GM21717 (cell line): ENCODE measurements around the gene LCN15.
"Not testable (repeated sequence)": the region's sequence is repeated elsewhere in the genome, so short reads cannot be mapped to it uniquely, and the experiment has no call there.

Experiments used
- ATAC-seq: cut with Tn5 transposase; IDR thresholded peaks from one replicate; pipeline ENCODE4 v1.9.1; 2021; ENCODE audit warnings: mild to moderate bottlenecking, moderate library complexity; ENCODE audit not compliant: unreplicated experiment

LCN15 gene

GRCh38 chr9:136775191-136775590 is 10.9 kb upstream of the LCN15 start:
- no peak for ATAC-seq

GRCh38 chr9:136774416-136775045 is 10.2 kb upstream of the LCN15 start:
- ATAC-seq: no peak

- no peak for ATAC-seq
These were observed 9.2 kb upstream of the LCN15 start for GRCh38 chr9:136773386-136774044.

GRCh38 chr9:136771907-136772415 is 7.6 kb upstream of the LCN15 start:
- ATAC-seq: no peak

GRCh38 chr9:136769710-136770191 is 5.4 kb upstream of the LCN15 start:
- no peak for ATAC-seq

GRCh38 chr9:136766410-136767120 is 2.2 kb upstream of the LCN15 start:
- ATAC-seq: not testable (repeated sequence)

- ATAC-seq: peak; percentile 58
These were observed 1.6 kb upstream of the LCN15 start for GRCh38 chr9:136765745-136766409.

- no peak for ATAC-seq
These were observed 723 bp upstream of the LCN15 start for GRCh38 chr9:136765041-136765440.

GRCh38 chr9:136763649-136764035 is 676 bp downstream of the LCN15 start:
- no peak for ATAC-seq

GRCh38 chr9:136762915-136763648 is 1.2 kb downstream of the LCN15 start:
- no peak for ATAC-seq

- ATAC-seq: no peak
These were observed 2.1 kb downstream of the LCN15 start for GRCh38 chr9:136762221-136762691.

- no peak for ATAC-seq
These were observed 2.8 kb downstream of the LCN15 start for GRCh38 chr9:136761545-136761981.

- not testable (repeated sequence) for ATAC-seq
These were observed 3.3 kb downstream of the LCN15 start for GRCh38 chr9:136760834-136761544.

GRCh38 chr9:136760424-136760823 is 3.9 kb downstream of the LCN15 start:
- no peak for ATAC-seq

GRCh38 chr9:136759436-136760325 is 4.6 kb downstream of the LCN15 start:
- ATAC-seq: no peak

- ATAC-seq: no peak
These were observed 5.3 kb downstream of the LCN15 start for GRCh38 chr9:136759001-136759400.

GRCh38 chr9:136757751-136758140 is 6.6 kb downstream of the LCN15 start:
- no peak for ATAC-seq

GRCh38 chr9:136757328-136757727 is 7.0 kb downstream of the LCN15 start:
- ATAC-seq: no peak

GRCh38 chr9:136756836-136757235 is 7.5 kb downstream of the LCN15 start:
- ATAC-seq: no peak
